Measurements from ENCODE around the gene SNTA1.

GRCh38 chr20:33438481-33438880 lies 5.1 kb downstream of the SNTA1 start:
- no peak for TF ChIP-seq POLR2A (IDR thresholded peaks at IDR 0.05; ENCODE audit: low read depth)
- TF ChIP-seq CTCF (IDR thresholded peaks at IDR 0.05): no peak
- TF ChIP-seq POLR2AphosphoS5 (IDR thresholded peaks at IDR 0.05): no peak
- TF ChIP-seq EP300 (IDR thresholded peaks at IDR 0.05): no peak
